GM12874 (cell line): ENCODE results near the gene CBX5.

Experiments used
- CTCF ChIP-seq: IDR thresholded peaks from 2 replicates; pipeline ENCODE4 v1.5.1; 2011; ENCODE audit warnings: low read depth, mild to moderate bottlenecking, control low read depth, low read length, moderate library complexity; ENCODE audit not compliant: insufficient read depth

The CBX5 gene

GRCh38 chr12:54304187-54304810, 24.4 kb upstream of the CBX5 start:
- TF ChIP-seq CTCF: no peak

GRCh38 chr12:54303640-54304039, 23.7 kb upstream of the CBX5 start:
- TF ChIP-seq CTCF: no peak

- no peak for TF ChIP-seq CTCF
Measured at GRCh38 chr12:54301428-54302048, 21.6 kb upstream of the CBX5 start.

GRCh38 chr12:54300732-54301427, 21.0 kb upstream of the CBX5 start, which contains the start of gene NFE2:
NFE2 (minus strand) TSS chr12:54301015; CDS start chr12:54295248, 5,767 bp downstream.
- no peak for TF ChIP-seq CTCF

- TF ChIP-seq CTCF: no peak
Measured at GRCh38 chr12:54300225-54300731, 20.4 kb upstream of the CBX5 start.

GRCh38 chr12:54299515-54300224, 19.7 kb upstream of the CBX5 start:
- TF ChIP-seq CTCF: no peak

- TF ChIP-seq CTCF: no peak
Measured at GRCh38 chr12:54298904-54299303, 19.0 kb upstream of the CBX5 start.
